BE2C (cell line): Measurements from ENCODE around the gene DDX10.

Experiments
- DNase-seq: peaks from one replicate; pipeline ENCODE4 v3.0.0-alpha.2; 2020
- H3K27me3 ChIP-seq: fragments of 250-450 bp; sonication (Bioruptor Pico); 2 replicates; pipeline ENCODE4 v1.5.1; 2020; ENCODE audit warnings: mild to moderate bottlenecking
- H3K36me3 ChIP-seq: fragments of 250-450 bp; sonication (Bioruptor Pico); 2 replicates; pipeline ENCODE4 v1.5.1; 2020; ENCODE audit warnings: mild to moderate bottlenecking
- H3K4me1 ChIP-seq: fragments of 250-450 bp; sonication (Bioruptor Pico); 2 replicates; pipeline ENCODE4 v1.5.1; 2020
- H3K4me3 ChIP-seq: 2 replicates; pipeline ENCODE4 v1.5.1; 2011; ENCODE audit warnings: low read depth, low read length
- H3K9me3 ChIP-seq: fragments of 250-450 bp; sonication (Bioruptor Pico); 2 replicates; pipeline ENCODE4 v1.5.1; 2020
- TF ChIP-seq, protein P1 (sequence below): IDR thresholded peaks from 2 replicates; pipeline ENCODE4 v1.5.1; 2012; ENCODE audit warnings: mild to moderate bottlenecking, low read depth, low read length

The DDX10 gene

DNA sequence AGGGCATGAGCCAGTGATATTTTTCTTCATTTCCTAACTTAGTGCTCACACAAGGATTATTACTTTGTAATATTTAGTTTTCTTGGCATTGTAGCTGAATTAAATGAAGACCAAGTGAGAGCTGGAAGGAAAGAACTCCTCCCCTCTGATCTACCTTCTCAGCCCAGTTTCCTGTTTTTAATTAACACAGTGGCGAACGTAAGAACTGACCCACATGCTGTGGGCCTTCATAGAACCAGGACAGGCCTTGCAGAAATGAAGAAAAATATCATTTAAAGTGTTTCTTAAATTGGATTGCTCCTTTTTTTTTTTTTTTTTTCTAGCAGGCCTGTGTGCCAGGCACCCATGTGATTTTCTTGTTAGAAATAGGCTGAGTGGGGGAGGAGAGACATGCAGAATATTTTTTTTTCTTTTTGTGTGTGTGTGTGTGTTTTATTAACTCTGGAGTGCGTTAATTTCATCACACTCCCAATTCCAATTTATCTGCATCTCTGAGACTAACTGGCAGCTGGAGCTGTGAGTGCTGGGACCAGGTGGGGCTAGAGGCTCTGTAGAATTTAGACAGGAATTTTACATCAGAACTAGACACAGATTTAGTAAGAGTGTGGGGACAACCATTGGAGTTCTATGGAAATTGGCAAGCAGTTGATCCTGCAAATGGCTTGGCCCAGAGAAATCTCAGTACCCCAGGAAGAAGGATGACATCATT is 320.5 kb downstream of the DDX10 start:
- no peak overlapping the region for H3K4me3 ChIP-seq
- DNase-seq = no peak
- no peaks in the 10 kb centered on the region for H3K27me3 ChIP-seq
- H3K36me3 ChIP-seq = no peaks in the 10 kb centered on the region
- H3K9me3 ChIP-seq = no peaks in the 10 kb centered on the region
- H3K4me1 ChIP-seq = peaks cover 6% of the 10 kb centered on the region
- TF ChIP-seq, protein P1, sequence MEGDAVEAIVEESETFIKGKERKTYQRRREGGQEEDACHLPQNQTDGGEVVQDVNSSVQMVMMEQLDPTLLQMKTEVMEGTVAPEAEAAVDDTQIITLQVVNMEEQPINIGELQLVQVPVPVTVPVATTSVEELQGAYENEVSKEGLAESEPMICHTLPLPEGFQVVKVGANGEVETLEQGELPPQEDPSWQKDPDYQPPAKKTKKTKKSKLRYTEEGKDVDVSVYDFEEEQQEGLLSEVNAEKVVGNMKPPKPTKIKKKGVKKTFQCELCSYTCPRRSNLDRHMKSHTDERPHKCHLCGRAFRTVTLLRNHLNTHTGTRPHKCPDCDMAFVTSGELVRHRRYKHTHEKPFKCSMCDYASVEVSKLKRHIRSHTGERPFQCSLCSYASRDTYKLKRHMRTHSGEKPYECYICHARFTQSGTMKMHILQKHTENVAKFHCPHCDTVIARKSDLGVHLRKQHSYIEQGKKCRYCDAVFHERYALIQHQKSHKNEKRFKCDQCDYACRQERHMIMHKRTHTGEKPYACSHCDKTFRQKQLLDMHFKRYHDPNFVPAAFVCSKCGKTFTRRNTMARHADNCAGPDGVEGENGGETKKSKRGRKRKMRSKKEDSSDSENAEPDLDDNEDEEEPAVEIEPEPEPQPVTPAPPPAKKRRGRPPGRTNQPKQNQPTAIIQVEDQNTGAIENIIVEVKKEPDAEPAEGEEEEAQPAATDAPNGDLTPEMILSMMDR = no peak

DNA sequence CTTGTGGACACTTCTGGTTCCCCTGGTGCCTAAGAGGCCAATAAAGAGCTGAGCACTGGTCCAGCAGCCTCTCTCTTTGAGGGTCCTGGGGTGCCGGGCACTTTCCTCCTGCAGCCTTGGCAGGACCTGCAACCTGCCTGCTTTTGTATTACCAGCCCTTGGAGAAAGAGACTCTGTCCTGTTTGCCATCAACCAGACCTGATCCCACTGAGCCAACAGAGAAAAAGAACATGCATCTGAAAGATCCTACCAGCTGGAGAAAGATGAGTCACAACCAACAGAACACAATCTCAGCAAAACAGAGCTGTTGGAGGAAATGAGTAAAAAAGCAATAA is 321.0 kb downstream of the DDX10 start:
- peaks cover 6% of the 10 kb centered on the region for H3K4me1 ChIP-seq
- H3K9me3 ChIP-seq = no peaks in the 10 kb centered on the region
- TF ChIP-seq, protein P1 = no peak
- no peak for DNase-seq
- H3K36me3 ChIP-seq = no peaks in the 10 kb centered on the region
- no peak overlapping the region for H3K4me3 ChIP-seq
- no peaks in the 10 kb centered on the region for H3K27me3 ChIP-seq
